Measurements from ENCODE around the gene GALR2.
"Not testable (repeated sequence)": the region's sequence is repeated elsewhere in the genome, so short reads cannot be mapped to it uniquely, and the experiment has no call there.

GALR2 gene

DNA sequence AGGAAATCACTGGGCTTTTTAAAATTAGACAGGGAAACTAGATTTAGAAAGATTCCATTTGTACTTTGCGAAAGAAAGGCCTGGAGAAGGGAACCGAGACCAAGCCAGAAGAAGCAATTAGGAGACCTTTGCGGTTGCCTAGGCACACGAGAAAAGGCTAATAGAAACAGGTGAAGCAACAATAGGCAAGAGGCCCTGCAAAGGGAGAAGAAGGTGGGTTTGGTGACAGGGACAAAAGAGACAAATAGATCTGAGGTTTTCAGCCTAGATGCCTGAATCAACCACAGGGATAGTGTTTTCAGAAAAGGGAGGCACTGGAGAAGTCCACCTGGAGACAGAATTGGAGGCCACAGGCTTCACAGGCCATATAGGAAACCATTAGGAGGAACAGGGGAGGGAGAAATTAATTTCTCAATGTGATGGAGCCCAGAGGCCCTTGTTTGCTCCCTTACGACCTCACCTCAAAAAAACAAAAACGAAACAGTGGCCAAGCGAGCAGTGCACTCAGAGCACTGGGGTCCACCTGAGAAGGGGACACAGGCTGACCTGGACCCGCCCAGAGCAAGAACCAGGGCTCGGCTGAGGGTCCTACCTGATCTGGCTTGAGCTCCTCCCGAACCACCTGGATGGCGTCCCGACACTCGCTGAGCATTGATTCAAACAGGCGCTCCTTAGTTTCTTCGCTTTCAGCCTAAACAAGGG lies 24.6 kb upstream of the GALR2 start:
- DNase-seq (ENCODE audit: low read depth, low spot score), result no peak

- DNase-seq (ENCODE audit: low read depth, low spot score), result peak; percentile 49
Observed at GRCh38 chr17:76050538-76051467, 23.8 kb upstream of the GALR2 start.

DNA sequence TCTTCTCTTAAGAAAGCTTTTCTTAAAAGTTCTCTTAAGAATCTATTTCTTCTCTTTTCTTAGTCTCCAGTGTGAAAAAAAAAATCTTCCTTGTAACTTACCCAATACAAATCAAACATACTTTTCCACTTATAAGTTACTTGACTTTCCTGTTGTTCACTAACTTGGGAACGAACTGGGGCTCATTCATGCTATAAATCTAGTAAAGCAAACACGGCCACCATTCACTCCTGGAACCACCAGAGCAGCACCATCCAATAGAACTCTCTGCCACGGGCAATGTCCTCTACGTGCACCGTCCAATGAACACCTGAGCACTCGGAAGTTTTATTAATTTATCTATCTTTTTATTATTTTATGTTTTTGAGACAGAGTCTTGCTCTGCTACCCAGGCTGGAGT lies 23.0 kb upstream of the GALR2 start:
- no peak for DNase-seq (ENCODE audit: low read depth, low spot score)

DNA sequence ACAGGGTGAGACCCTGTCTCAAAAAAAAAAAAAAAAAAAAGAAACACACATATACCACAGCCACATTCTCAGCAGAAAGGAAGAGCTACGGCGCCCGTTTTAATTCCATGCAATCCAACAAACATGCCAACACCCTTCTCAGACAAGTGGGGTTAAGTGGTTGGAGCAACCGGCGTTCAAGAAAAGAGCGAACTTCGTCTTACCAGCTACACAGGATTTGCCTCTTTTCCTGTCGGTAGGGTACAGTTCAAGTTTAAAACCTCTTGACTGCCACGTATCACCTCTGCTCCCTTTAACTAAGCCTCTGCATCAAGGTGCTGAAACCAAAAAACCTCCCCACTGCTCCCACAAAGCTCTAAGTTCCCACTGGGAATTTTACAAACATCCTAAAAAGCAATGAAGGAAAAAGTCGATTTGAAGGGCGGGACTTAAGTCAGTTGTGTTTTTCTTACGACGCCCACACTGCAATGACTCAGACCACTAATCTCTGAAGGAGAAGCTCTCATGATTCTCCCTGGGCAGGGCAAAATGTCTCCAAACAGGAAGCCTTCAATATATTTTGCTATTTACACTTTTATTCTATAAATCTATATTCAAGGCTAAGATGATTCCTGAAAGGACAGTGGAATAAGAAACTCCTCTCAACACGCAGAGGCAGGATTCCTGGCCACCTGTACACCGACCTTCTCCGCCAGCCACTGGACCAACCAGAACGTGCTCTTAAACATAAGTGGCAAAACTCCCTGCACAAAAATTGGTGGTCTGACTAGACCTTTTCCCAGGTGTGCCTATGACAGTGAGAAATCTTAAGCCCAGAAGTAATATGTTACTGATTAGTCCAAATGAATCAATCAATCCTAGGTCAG lies 21.1 kb upstream of the GALR2 start:
- peak; percentile 45 for DNase-seq (ENCODE audit: low read depth, low spot score)

DNA sequence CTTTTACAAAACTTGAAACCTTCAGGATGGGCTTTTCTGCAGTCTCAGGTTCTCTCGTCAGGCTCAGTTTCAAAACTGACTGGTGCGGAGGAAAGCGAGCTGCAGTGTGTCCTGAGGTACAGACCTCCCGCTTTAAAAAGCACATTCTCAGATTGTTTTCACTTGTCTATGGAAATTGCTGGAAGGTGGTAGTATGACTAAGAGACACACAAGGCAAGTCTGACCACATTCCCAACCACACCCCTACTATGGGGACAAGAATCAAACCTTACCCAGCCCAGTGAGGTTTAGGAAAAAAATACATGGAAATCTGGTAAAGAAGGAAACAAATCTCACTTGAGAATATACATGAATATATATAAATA lies 20.5 kb upstream of the GALR2 start:
- peak; percentile 50 for DNase-seq (ENCODE audit: low read depth, low spot score)

- no peak for DNase-seq (ENCODE audit: low read depth, low spot score)
Observed at GRCh38 chr17:76056882-76057281, 17.7 kb upstream of the GALR2 start.

- not testable (repeated sequence) for DNase-seq (ENCODE audit: low read depth, low spot score)
Observed at GRCh38 chr17:76058264-76058663, 16.3 kb upstream of the GALR2 start.

DNA sequence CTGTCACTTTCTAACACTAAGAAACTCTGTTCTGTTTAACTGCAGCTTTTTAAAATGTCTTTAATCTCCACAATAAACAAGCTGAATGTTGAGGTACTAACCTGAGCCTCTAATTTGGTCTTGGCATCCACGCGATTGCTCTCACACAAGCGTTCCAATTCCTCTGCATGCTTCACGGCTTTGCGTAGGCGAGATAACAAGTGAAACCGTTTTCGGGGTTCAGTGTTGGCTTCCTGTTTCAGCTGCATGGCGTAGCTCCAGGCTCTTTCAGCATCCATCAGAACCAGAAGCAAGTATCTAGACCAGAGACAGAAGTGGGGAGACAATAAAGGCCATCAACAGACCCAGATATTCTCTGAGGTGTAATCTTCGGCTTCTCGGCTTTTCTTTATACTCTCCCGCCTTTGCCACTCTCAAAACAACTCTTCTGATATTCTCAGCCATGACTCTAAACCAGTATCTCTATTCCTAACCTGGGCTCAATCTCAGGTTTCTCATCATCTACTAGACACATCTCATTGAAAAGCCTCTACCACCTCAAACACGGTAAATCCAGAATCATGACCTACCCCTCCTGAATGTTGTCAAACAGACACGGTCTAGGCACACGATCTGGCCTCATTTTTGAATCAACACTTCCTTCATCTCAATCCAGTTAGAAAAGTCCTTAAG lies 10.6 kb upstream of the GALR2 start:
- DNase-seq (ENCODE audit: low read depth, low spot score), result no peak

DNA sequence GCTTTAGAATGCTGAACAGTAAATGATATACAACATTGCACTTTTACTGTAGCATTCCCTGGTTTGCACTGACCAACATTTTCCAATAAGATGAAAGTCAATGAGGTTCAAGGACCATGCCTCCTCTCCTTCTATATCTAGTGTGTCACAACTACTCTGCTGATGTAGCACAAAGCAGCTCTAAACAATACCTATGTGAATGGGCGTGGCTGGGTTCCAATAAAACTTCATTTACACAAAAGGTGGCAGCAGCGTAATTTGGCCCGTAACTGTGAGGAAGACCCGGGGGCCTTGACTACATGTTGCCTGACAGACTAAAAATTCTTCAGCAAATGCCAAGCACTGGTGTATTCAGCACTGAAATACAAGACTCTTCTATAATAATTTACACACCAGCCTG lies 8.8 kb upstream of the GALR2 start:
- DNase-seq (ENCODE audit: low read depth, low spot score), result no peak

DNA sequence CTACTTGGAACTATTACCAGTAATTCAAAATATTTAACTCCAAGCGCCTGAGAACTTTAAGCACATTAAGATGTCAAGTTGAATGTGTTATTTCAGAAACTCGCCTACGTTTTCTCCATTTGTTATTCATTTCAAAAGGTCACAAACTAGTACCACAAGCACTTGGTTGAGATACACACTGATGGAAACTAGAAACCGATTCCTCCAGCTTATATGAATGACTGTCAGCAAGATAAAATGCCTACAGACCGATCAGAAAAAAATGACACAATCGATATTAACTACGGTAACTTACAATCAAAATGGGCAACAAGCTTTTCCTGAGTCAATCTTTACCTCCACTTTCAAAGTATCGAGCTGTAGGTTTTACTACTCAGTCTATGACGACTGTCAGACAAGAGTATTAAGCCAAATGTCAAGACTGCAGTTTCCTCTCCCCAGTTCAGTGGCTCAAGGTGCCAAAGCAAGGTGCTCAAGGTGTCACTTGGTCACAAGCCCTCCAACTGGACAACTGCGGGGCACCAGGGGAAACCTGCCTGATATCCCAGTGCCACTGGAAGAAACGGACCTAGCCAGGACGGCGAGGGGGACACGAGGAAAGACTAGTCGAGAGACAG lies 2.9 kb upstream of the GALR2 start:
- DNase-seq (ENCODE audit: low read depth, low spot score), result no peak

DNA sequence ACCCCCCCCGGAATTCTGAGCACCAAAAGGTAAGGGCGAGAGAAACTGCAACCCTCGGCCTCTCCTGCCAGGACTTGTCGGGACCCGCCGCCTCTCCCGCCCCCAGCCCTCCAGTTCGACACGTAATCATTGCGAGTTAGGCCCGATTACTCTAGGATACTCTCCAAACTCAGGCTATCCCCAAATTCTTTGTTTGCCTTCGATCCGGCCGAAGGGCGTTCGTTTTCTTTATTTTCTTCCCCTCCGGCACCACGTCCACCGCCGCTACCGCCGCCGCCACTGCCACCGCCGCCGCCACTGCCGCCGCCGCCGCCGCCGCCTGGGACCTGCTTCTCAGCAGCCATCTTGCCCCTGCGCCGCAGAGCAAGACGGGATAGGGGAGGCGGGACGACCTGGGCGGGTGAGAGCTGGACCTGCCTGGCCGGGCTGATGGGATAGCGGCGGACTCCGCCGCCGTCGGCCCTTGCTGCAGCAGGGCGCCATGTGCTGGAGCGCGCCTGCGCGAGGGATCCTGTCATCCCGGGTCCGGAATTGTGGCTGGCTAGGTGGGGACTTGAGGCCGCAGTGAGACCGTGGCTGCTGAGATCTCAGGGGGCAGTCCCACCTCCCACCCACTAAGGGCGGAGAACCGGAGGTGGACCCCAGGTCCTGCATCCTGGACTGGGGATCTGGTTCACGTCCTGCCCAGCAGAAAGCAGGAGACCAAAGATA lies 2.3 kb upstream of the GALR2 start, which contains the start of gene SRP68:
SRP68 (minus strand) TSS at position 370 of the 711 bp plus-strand sequence; CDS start at position 344, 26 bp downstream.
- DNase-seq (ENCODE audit: low read depth, low spot score), result peak; percentile 98

DNA sequence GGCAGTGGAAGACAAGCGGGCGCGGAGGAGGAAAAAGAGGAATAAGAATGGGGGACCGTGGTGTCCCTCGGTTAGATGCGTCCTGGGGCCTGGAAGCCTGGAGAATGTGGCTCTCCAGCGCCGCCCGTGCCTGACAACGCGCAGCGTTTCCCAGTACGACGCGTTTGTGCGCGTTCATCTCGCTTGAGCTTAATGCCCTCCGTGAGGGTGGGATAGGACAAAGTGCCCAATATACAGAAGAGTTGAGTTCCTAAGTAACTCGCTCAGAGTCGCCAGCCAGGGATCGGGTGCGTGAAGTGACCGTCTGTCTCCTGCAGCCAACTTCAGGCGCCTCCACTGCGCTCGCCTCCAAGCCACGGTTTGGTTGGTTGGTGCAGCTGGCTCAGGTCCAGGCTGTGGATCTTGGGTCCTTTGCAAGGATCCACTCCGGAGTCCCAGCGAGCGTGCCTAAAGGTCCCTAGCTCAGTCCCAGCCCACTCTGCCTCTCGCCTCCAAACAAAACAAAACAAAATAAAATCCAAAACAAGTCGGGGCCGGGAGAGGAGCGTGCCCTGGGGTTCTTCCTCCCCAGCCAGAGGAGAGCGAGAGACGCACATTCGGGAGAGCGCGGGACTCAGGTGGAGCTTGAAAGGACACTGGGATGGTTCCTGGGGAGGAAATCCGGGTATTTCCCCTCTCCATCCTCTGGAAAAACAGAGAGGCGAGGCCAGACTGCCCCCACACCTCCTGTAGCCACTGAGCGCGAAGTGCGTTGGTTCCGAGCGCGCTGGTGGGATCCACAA lies 974 bp downstream of the GALR2 start:
- DNase-seq (ENCODE audit: low read depth, low spot score), result no peak

- no peak for DNase-seq (ENCODE audit: low read depth, low spot score)
Observed at GRCh38 chr17:76076146-76076764, 1.7 kb downstream of the GALR2 start.

DNA sequence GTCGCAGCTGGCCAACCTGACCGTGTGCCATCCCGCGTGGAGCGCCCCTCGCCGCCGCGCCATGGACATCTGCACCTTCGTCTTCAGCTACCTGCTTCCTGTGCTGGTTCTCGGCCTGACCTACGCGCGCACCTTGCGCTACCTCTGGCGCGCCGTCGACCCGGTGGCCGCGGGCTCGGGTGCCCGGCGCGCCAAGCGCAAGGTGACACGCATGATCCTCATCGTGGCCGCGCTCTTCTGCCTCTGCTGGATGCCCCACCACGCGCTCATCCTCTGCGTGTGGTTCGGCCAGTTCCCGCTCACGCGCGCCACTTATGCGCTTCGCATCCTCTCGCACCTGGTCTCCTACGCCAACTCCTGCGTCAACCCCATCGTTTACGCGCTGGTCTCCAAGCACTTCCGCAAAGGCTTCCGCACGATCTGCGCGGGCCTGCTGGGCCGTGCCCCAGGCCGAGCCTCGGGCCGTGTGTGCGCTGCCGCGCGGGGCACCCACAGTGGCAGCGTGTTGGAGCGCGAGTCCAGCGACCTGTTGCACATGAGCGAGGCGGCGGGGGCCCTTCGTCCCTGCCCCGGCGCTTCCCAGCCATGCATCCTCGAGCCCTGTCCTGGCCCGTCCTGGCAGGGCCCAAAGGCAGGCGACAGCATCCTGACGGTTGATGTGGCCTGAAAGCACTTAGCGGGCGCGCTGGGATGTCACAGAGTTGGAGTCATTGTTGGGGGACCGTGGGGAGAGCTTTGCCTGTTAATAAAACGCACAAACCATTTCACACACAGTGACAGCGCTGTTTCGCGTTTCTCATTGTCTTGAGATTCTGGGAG lies 2.4 kb downstream of the GALR2 start:
- no peak for DNase-seq (ENCODE audit: low read depth, low spot score)

DNA sequence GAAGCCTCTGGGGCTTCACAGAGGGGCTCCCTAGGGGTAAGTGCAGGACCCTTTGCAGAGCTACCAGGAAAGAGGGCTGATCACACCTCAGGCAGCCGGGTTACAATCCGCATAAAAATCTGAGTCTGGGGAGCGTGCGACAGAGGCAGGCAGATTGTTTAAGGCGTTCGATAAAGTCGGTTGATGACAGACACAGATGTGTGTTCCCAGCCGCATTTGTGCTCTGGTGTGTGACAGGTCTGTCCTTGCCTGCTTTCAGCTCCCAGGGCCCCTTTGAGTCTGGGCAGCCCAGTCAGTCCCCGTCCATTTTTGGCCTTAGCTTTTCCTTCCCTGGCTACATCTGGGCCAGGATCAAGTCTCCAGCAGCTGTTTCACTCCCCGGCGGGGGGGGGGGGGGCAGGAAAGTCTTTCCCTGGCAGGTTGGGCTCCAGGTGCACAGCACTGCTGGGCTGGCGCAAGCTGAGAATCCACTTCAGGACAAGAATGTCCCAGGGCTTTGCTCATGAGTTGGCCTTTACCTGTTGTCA lies 3.1 kb downstream of the GALR2 start:
- DNase-seq (ENCODE audit: low read depth, low spot score), result no peak

DNA sequence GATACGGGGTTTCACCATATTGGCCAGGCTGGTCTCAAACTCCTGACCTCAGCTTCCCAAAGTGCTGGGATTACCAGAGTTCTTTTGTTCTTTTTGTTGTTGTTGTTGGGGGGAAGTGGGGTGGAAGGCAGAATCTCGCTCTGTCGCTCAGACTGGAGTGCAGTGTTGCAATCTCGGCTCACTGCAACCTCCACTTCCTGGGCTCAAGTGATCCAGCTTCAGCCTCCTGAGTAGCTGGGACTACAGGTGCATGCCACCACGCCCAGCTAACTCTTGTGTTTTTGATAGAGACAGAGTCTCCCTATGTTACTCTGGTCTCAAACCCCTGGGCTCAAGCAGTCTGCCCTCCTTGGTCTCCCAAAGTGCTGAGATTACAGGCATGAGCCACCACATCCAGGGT lies 3.8 kb downstream of the GALR2 start:
- not testable (repeated sequence) for DNase-seq (ENCODE audit: low read depth, low spot score)

DNA sequence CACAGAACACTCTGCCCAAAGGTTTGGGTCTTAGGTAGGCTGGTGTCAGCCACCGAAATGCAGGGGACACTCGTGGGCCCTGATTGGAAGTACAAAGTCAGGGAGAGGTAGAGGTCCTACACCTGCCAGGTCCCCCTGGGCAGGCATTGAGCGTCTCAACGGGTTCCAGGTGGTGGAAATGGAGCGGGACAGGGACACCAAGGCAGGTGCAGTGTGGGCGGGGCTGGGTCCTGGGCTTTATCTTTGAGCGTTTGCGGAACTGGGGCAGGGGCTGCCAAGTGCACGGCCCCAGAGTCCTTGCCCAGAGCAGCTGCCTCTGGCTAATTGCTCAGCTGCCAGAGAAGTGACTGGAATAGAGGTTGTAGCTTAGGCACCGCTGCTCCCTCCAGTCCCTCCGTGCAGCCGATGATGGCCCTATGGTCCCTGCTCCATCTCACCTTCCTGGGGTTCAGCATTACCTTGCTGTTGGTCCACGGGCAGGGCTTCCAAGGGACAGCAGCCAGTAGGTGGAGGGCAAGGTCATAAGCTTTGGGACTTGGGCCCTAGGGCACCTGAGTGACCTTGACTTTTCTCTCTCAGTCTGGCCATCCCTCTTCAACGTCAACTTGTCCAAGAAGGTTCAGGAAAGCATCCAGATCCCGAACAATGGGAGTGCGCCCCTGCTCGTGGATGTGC lies 4.4 kb downstream of the GALR2 start, which contains the start of gene ZACN:
ZACN (plus strand) TSS at position 323 of the 675 bp plus-strand sequence; CDS start at position 406, 83 bp downstream.
- DNase-seq (ENCODE audit: low read depth, low spot score), result no peak
